ENCODE measurements around the gene GNA12. TPM values are rescaled to one million over a fixed set of nuclear protein-coding genes. Genes with fewer than 3 reads are reported as not detected.

GNA12 gene
- total RNA-seq, 2 donors from 2014 or later = 37.0 to 46.6 TPM

- Mint-ChIP-seq H3K27ac (no peak overlapping the region), H3K4me1 (ENCODE audit: low read depth) (peaks cover 39% of the 10 kb centered on the region), H3K4me3 (no peak overlapping the region), H3K27me3 (ENCODE audit: low read depth) (no peaks in the 10 kb centered on the region), H3K9me3 (no peaks in the 10 kb centered on the region), H3K36me3 (ENCODE audit: insufficient read depth in 2 of 2) (peaks cover 0 to 4% of the 10 kb centered on the region in 2 donors)
- no peak for ATAC-seq (replicated peaks in 1 of 2)
- no peak for DNase-seq
These were observed 28.9 kb downstream of the GNA12 start for GRCh38 chr7:2814946-2815874.

- H3K36me3 Mint-ChIP-seq (ENCODE audit: insufficient read depth in 2 of 2) = no peaks in the 10 kb centered on the region
- DNase-seq (no peak), ATAC-seq (replicated peaks in 1 of 2) (no peak)
- no peaks in the 10 kb centered on the region for H3K9me3 Mint-ChIP-seq
- peaks cover 32% of the 10 kb centered on the region for H3K4me1 Mint-ChIP-seq (ENCODE audit: low read depth)
- no peak overlapping the region for H3K27ac Mint-ChIP-seq
- H3K27me3 Mint-ChIP-seq (ENCODE audit: low read depth) = no peaks in the 10 kb centered on the region
- H3K4me3 Mint-ChIP-seq = no peak overlapping the region
These were observed 29.7 kb downstream of the GNA12 start for GRCh38 chr7:2814186-2814945.

- no peaks in the 10 kb centered on the region for H3K36me3 Mint-ChIP-seq (ENCODE audit: insufficient read depth in 2 of 2)
- H3K9me3 Mint-ChIP-seq = no peaks in the 10 kb centered on the region
- DNase-seq (no peak), ATAC-seq (replicated peaks in 1 of 2) (no peak)
- no peaks in the 10 kb centered on the region for H3K27me3 Mint-ChIP-seq (ENCODE audit: low read depth)
- H3K4me1 Mint-ChIP-seq (ENCODE audit: low read depth) = peaks cover 32% of the 10 kb centered on the region
- H3K27ac Mint-ChIP-seq = peak overlapping the region; percentile 30
- H3K4me3 Mint-ChIP-seq = no peak overlapping the region
These were observed 30.5 kb downstream of the GNA12 start for GRCh38 chr7:2813350-2814185.

- H3K9me3 Mint-ChIP-seq = no peaks in the 10 kb centered on the region
- H3K4me1 Mint-ChIP-seq (ENCODE audit: low read depth) = peaks cover 36% of the 10 kb centered on the region
- no peaks in the 10 kb centered on the region for H3K27me3 Mint-ChIP-seq (ENCODE audit: low read depth)
- ATAC-seq (replicated peaks in 1 of 2) (no peak), DNase-seq (no peak)
- H3K36me3 Mint-ChIP-seq (ENCODE audit: insufficient read depth in 2 of 2) = no peaks in the 10 kb centered on the region
- no peak overlapping the region for H3K27ac Mint-ChIP-seq
- no peak overlapping the region for H3K4me3 Mint-ChIP-seq
These were observed 31.3 kb downstream of the GNA12 start for GRCh38 chr7:2812831-2813230.

GRCh38 chr7:2812114-2812487 lies 32.0 kb downstream of the GNA12 start:
- Mint-ChIP-seq H3K27me3 (ENCODE audit: low read depth) (no peaks in the 10 kb centered on the region), H3K27ac (no peak overlapping the region), H3K36me3 (ENCODE audit: insufficient read depth in 2 of 2) (no peaks in the 10 kb centered on the region), H3K9me3 (no peaks in the 10 kb centered on the region), H3K4me1 (ENCODE audit: low read depth) (peaks cover 41% of the 10 kb centered on the region), H3K4me3 (no peak overlapping the region)
- ATAC-seq (replicated peaks in 1 of 2) = no peak
- DNase-seq = no peak

- no peak for DNase-seq
- no peaks in the 10 kb centered on the region for H3K27me3 Mint-ChIP-seq (ENCODE audit: low read depth)
- no peaks in the 10 kb centered on the region for H3K9me3 Mint-ChIP-seq
- no peak for ATAC-seq (replicated peaks in 1 of 2)
- no peak overlapping the region for H3K4me3 Mint-ChIP-seq
- H3K27ac Mint-ChIP-seq = no peak overlapping the region
- H3K36me3 Mint-ChIP-seq (ENCODE audit: insufficient read depth in 2 of 2) = no peaks in the 10 kb centered on the region
- peaks cover 36% of the 10 kb centered on the region for H3K4me1 Mint-ChIP-seq (ENCODE audit: low read depth)
These were observed 32.5 kb downstream of the GNA12 start for GRCh38 chr7:2811476-2812113.

GRCh38 chr7:2810682-2811415 lies 33.3 kb downstream of the GNA12 start:
- no peaks in the 10 kb centered on the region for H3K9me3 Mint-ChIP-seq
- no peaks in the 10 kb centered on the region for H3K27me3 Mint-ChIP-seq (ENCODE audit: low read depth)
- no peak overlapping the region for H3K4me3 Mint-ChIP-seq
- H3K36me3 Mint-ChIP-seq (ENCODE audit: insufficient read depth in 2 of 2) = no peaks in the 10 kb centered on the region
- H3K27ac Mint-ChIP-seq = peak overlapping the region; percentile 65
- no peak for ATAC-seq (replicated peaks in 1 of 2)
- peaks cover 35% of the 10 kb centered on the region for H3K4me1 Mint-ChIP-seq (ENCODE audit: low read depth)
- DNase-seq = no peak

GRCh38 chr7:2809903-2810625 lies 34.0 kb downstream of the GNA12 start:
- Mint-ChIP-seq H3K27ac (peak overlapping the region; percentile 65), H3K9me3 (no peaks in the 10 kb centered on the region), H3K4me3 (no peak overlapping the region), H3K4me1 (ENCODE audit: low read depth) (peaks cover 29% of the 10 kb centered on the region), H3K36me3 (ENCODE audit: insufficient read depth in 2 of 2) (no peaks in the 10 kb centered on the region), H3K27me3 (ENCODE audit: low read depth) (no peaks in the 10 kb centered on the region)
- DNase-seq = no peak
- no peak for ATAC-seq (replicated peaks in 1 of 2)

GRCh38 chr7:2808891-2809665 lies 35.0 kb downstream of the GNA12 start:
- H3K27me3 Mint-ChIP-seq (ENCODE audit: low read depth) = no peaks in the 10 kb centered on the region
- no peaks in the 10 kb centered on the region for H3K9me3 Mint-ChIP-seq
- peaks cover 31% of the 10 kb centered on the region for H3K4me1 Mint-ChIP-seq (ENCODE audit: low read depth)
- DNase-seq (no peak), ATAC-seq (replicated peaks in 1 of 2) (no peak)
- H3K36me3 Mint-ChIP-seq (ENCODE audit: insufficient read depth in 2 of 2) = no peaks in the 10 kb centered on the region
- peak overlapping the region; percentile 10 for H3K27ac Mint-ChIP-seq
- no peak overlapping the region for H3K4me3 Mint-ChIP-seq

- H3K4me3 Mint-ChIP-seq = no peak overlapping the region
- no peaks in the 10 kb centered on the region for H3K9me3 Mint-ChIP-seq
- H3K27ac Mint-ChIP-seq = no peak overlapping the region
- no peaks in the 10 kb centered on the region for H3K36me3 Mint-ChIP-seq (ENCODE audit: insufficient read depth in 2 of 2)
- peak in 1 of 2 donors; percentile 23 for ATAC-seq (replicated peaks in 1 of 2)
- peaks cover 41% of the 10 kb centered on the region for H3K4me1 Mint-ChIP-seq (ENCODE audit: low read depth)
- H3K27me3 Mint-ChIP-seq (ENCODE audit: low read depth) = no peaks in the 10 kb centered on the region
- DNase-seq = no peak
These were observed 36.0 kb downstream of the GNA12 start for GRCh38 chr7:2807845-2808772.

Data from activated T-cell treated with anti-CD3 and anti-CD28 coated beads, Interleukin-2, amount 50 U/mL, for 72 hours (primary cell).